ENCODE data around the gene DTNA.

The DTNA gene

DNA sequence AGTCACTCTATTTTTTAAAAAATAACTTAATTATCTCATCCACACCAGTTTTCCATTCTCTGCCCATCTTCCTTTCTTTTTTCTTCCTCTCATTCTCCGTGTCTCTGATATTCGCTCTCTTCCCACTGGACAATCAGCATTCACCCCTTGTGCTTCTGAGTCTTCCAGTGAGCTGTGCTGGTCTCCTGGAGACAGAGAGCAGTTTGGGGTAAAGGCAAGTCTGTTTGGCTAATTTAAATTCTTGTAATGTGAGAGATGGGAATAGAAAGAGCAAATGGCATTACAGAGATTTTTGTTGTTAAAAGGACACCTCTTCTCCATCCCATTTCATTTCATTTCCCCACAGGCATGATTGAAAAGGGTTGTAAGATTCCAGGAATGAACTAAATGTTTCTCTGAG lies 107.5 kb downstream of the DTNA start:
- H3K27me3 ChIP-seq (replicated peaks; ENCODE audit: control insufficient read depth, insufficient read depth, low read length, poor library complexity, severe bottlenecking), result no peaks in the 10 kb centered on the region
- H3K4me1 ChIP-seq (ENCODE audit: control insufficient read depth, insufficient read depth, low read length, poor library complexity, severe bottlenecking), result no peaks in the 10 kb centered on the region
- H3K4me3 ChIP-seq (ENCODE audit: insufficient read depth, low read depth, low read length, poor library complexity, severe bottlenecking), result no peak overlapping the region
- no peak overlapping the region for H3K27ac ChIP-seq (ENCODE audit: insufficient read depth, low read length, poor library complexity, severe bottlenecking)
- no peak for DNase-seq
- H3K9me3 ChIP-seq (ENCODE audit: control insufficient read depth, low read length), result no peaks in the 10 kb centered on the region
- no peaks in the 10 kb centered on the region for H3K36me3 ChIP-seq (ENCODE audit: control insufficient read depth, insufficient read depth, low read length)

GRCh38 chr18:34818064-34818463 lies 108.0 kb downstream of the DTNA start:
- Histone ChIP-seq H3K4me3 (ENCODE audit: insufficient read depth, low read depth, low read length, poor library complexity, severe bottlenecking) (no peak overlapping the region), H3K36me3 (ENCODE audit: control insufficient read depth, insufficient read depth, low read length) (no peaks in the 10 kb centered on the region), H3K27ac (ENCODE audit: insufficient read depth, low read length, poor library complexity, severe bottlenecking) (no peak overlapping the region), H3K27me3 (replicated peaks; ENCODE audit: control insufficient read depth, insufficient read depth, low read length, poor library complexity, severe bottlenecking) (no peaks in the 10 kb centered on the region), H3K4me1 (ENCODE audit: control insufficient read depth, insufficient read depth, low read length, poor library complexity, severe bottlenecking) (no peaks in the 10 kb centered on the region), H3K9me3 (ENCODE audit: control insufficient read depth, low read length) (no peaks in the 10 kb centered on the region)
- no peak for DNase-seq

DNA sequence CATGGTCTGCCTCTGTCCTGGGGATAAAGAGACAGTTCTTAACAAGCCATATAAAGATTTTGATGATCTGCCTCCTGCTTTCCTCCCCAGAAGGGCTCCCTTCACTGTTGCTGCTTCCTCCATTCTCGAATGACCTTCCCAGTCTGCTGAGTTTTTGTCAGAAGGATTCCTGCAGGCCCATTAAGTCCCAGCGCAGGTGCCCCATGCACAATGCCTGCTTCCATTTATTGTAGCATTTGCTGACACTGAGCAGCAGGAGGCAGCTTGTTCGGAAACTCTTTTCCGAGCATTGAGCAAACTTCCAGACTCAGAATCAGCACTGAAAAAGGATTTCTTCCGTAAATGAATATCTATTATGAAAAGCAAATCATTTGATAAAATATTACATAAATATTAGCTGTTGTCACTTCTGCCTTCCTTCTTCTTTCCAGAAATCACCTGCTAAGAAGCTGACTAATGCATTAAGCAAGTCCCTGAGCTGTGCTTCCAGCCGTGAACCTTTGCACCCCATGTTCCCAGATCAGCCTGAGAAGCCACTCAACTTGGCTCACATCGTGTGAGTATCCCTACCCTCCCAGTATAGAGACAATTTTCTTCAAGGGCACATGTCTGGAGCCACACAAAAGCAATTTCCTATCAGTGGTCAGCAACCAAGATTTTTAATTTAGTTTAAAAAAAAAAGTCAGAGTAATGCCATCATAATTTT lies 110.4 kb downstream of the DTNA start:
- no peak for DNase-seq
- no peaks in the 10 kb centered on the region for H3K27me3 ChIP-seq (replicated peaks; ENCODE audit: control insufficient read depth, insufficient read depth, low read length, poor library complexity, severe bottlenecking)
- no peaks in the 10 kb centered on the region for H3K9me3 ChIP-seq (ENCODE audit: control insufficient read depth, low read length)
- no peak overlapping the region for H3K27ac ChIP-seq (ENCODE audit: insufficient read depth, low read length, poor library complexity, severe bottlenecking)
- H3K4me3 ChIP-seq (ENCODE audit: insufficient read depth, low read depth, low read length, poor library complexity, severe bottlenecking), result no peak overlapping the region
- no peaks in the 10 kb centered on the region for H3K36me3 ChIP-seq (ENCODE audit: control insufficient read depth, insufficient read depth, low read length)
- no peaks in the 10 kb centered on the region for H3K4me1 ChIP-seq (ENCODE audit: control insufficient read depth, insufficient read depth, low read length, poor library complexity, severe bottlenecking)

DNA sequence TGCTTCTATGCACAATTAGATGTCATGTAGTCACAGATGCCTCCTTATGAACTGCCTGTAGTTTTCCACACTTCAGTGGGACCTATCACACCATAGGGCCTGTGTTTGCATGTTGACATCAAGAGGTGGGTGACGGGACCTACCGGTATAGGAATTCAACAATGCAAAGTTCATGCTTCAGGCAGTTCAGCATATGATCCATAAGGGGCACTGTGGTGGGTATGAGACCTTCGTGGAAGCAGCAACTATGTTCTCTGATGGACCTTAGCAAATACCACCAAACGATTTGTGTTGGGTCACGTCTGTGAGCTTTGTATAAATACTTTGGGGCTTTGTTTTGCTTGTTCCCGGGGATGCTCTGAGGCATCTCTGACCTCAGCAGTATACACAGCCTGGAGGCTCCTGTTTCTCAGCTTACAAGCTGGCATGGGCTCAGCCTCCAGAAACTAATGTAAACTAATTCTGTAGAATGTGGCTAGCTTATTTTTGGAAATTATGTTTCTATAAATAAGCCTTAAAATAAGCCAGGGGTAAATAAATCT lies 111.6 kb downstream of the DTNA start:
- Histone ChIP-seq H3K4me3 (ENCODE audit: insufficient read depth, low read depth, low read length, poor library complexity, severe bottlenecking) (no peak overlapping the region), H3K27ac (ENCODE audit: insufficient read depth, low read length, poor library complexity, severe bottlenecking) (no peak overlapping the region), H3K9me3 (ENCODE audit: control insufficient read depth, low read length) (no peaks in the 10 kb centered on the region), H3K27me3 (replicated peaks; ENCODE audit: control insufficient read depth, insufficient read depth, low read length, poor library complexity, severe bottlenecking) (no peaks in the 10 kb centered on the region), H3K4me1 (ENCODE audit: control insufficient read depth, insufficient read depth, low read length, poor library complexity, severe bottlenecking) (no peaks in the 10 kb centered on the region), H3K36me3 (ENCODE audit: control insufficient read depth, insufficient read depth, low read length) (no peaks in the 10 kb centered on the region)
- no peak for DNase-seq

- Histone ChIP-seq H3K27ac (ENCODE audit: insufficient read depth, low read length, poor library complexity, severe bottlenecking) (no peak overlapping the region), H3K4me3 (ENCODE audit: insufficient read depth, low read depth, low read length, poor library complexity, severe bottlenecking) (no peak overlapping the region), H3K36me3 (ENCODE audit: control insufficient read depth, insufficient read depth, low read length) (no peaks in the 10 kb centered on the region), H3K27me3 (replicated peaks; ENCODE audit: control insufficient read depth, insufficient read depth, low read length, poor library complexity, severe bottlenecking) (no peaks in the 10 kb centered on the region), H3K4me1 (ENCODE audit: control insufficient read depth, insufficient read depth, low read length, poor library complexity, severe bottlenecking) (no peaks in the 10 kb centered on the region), H3K9me3 (ENCODE audit: control insufficient read depth, low read length) (no peaks in the 10 kb centered on the region)
- no peak for DNase-seq
These were observed 118.0 kb downstream of the DTNA start for GRCh38 chr18:34828093-34828492.

GRCh38 chr18:34834897-34835296 lies 124.8 kb downstream of the DTNA start:
- no peaks in the 10 kb centered on the region for H3K4me1 ChIP-seq (ENCODE audit: control insufficient read depth, insufficient read depth, low read length, poor library complexity, severe bottlenecking)
- H3K9me3 ChIP-seq (ENCODE audit: control insufficient read depth, low read length), result no peaks in the 10 kb centered on the region
- no peak overlapping the region for H3K4me3 ChIP-seq (ENCODE audit: insufficient read depth, low read depth, low read length, poor library complexity, severe bottlenecking)
- H3K36me3 ChIP-seq (ENCODE audit: control insufficient read depth, insufficient read depth, low read length), result no peaks in the 10 kb centered on the region
- H3K27me3 ChIP-seq (replicated peaks; ENCODE audit: control insufficient read depth, insufficient read depth, low read length, poor library complexity, severe bottlenecking), result no peaks in the 10 kb centered on the region
- no peak for DNase-seq
- H3K27ac ChIP-seq (ENCODE audit: insufficient read depth, low read length, poor library complexity, severe bottlenecking), result no peak overlapping the region

GRCh38 chr18:34835466-34835865 lies 125.4 kb downstream of the DTNA start:
- Histone ChIP-seq H3K9me3 (ENCODE audit: control insufficient read depth, low read length) (no peaks in the 10 kb centered on the region), H3K27me3 (replicated peaks; ENCODE audit: control insufficient read depth, insufficient read depth, low read length, poor library complexity, severe bottlenecking) (no peaks in the 10 kb centered on the region), H3K27ac (ENCODE audit: insufficient read depth, low read length, poor library complexity, severe bottlenecking) (no peak overlapping the region), H3K36me3 (ENCODE audit: control insufficient read depth, insufficient read depth, low read length) (no peaks in the 10 kb centered on the region), H3K4me1 (ENCODE audit: control insufficient read depth, insufficient read depth, low read length, poor library complexity, severe bottlenecking) (no peaks in the 10 kb centered on the region), H3K4me3 (ENCODE audit: insufficient read depth, low read depth, low read length, poor library complexity, severe bottlenecking) (no peak overlapping the region)
- DNase-seq, result no peak

DNA sequence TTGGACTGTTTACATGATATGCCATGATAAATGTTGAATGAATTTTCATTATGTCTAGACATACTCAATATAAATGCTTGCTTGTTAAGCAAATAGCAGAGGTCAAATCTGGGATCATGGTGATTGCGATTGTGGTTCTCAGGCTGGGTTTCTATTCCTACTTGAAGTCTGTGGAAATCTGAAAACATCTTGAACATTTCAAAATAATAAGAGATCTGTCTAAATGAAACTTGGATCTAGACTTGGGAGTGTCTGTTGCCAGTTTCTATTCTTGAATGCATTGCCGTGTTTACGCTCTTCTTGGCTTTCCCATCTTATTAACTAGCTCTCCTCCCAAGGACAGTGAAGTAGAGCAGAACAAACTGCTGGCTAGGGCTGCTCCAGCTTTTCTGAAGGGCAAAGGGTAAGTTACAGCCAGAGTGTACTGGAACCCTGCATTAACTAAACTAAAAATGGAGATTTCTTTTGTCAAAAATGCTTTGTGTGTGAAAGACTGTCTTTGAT lies 127.7 kb downstream of the DTNA start:
- Histone ChIP-seq H3K27ac (ENCODE audit: insufficient read depth, low read length, poor library complexity, severe bottlenecking) (no peak overlapping the region), H3K27me3 (replicated peaks; ENCODE audit: control insufficient read depth, insufficient read depth, low read length, poor library complexity, severe bottlenecking) (no peaks in the 10 kb centered on the region)
- DNase-seq, result no peak

DNA sequence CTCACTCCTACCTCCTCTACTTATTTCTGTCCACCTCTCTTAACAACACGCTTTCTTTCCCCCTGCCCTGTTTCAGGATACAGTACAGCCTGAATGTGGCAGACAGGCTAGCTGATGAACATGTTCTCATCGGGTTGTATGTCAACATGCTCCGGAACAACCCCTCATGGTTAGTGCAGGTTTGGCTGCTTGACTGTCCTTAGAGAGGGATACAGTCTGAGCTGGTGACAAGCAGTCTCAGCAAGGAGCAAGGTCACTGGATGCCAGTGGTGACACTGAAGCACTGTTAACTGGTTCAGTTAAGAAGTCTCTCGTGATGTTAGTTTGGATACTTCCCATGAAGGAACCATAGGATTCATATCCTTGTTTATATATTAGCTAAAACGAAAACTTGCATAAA lies 128.6 kb downstream of the DTNA start:
- H3K4me1 ChIP-seq (ENCODE audit: control insufficient read depth, insufficient read depth, low read length, poor library complexity, severe bottlenecking), result no peaks in the 10 kb centered on the region
- DNase-seq, result no peak
- H3K27me3 ChIP-seq (replicated peaks; ENCODE audit: control insufficient read depth, insufficient read depth, low read length, poor library complexity, severe bottlenecking), result no peaks in the 10 kb centered on the region
- H3K36me3 ChIP-seq (ENCODE audit: control insufficient read depth, insufficient read depth, low read length), result no peaks in the 10 kb centered on the region
- no peaks in the 10 kb centered on the region for H3K9me3 ChIP-seq (ENCODE audit: control insufficient read depth, low read length)
- H3K27ac ChIP-seq (ENCODE audit: insufficient read depth, low read length, poor library complexity, severe bottlenecking), result no peak overlapping the region
- no peak overlapping the region for H3K4me3 ChIP-seq (ENCODE audit: insufficient read depth, low read depth, low read length, poor library complexity, severe bottlenecking)

More for the DNA sequence above, 127.7 kb downstream of the DTNA start:
- Histone ChIP-seq H3K9me3 (ENCODE audit: control insufficient read depth, low read length) (no peaks in the 10 kb centered on the region), H3K4me3 (ENCODE audit: insufficient read depth, low read depth, low read length, poor library complexity, severe bottlenecking) (no peak overlapping the region), H3K4me1 (ENCODE audit: control insufficient read depth, insufficient read depth, low read length, poor library complexity, severe bottlenecking) (no peaks in the 10 kb centered on the region), H3K36me3 (ENCODE audit: control insufficient read depth, insufficient read depth, low read length) (no peaks in the 10 kb centered on the region)

DNA sequence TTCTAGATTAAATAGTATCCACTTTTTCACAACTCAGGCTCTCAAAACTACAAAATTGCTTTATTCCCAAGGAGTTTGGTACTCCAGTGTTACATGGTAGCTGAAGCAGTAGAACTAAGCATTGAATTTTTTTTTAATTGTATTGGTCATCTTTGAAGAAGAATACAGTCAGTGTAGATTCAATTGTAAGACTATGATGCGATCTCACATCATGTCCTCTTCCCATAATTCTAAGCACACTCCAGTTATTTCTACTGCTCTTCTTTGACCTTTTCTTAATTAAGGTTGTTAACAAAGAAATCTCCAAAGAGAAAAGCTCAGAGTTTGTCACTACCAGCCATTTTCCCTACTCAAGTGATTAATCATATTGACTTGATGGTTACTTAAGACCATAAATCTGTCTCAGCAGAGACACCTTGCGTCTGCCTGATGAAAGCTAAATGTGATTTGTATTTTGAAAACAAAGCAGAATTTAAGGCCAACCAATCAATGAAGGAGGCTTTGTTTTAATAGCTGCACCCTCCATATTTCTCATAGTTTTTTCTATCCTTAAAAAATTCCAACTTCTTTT lies 130.2 kb downstream of the DTNA start:
- no peaks in the 10 kb centered on the region for H3K36me3 ChIP-seq (ENCODE audit: control insufficient read depth, insufficient read depth, low read length)
- no peak for DNase-seq
- no peaks in the 10 kb centered on the region for H3K27me3 ChIP-seq (replicated peaks; ENCODE audit: control insufficient read depth, insufficient read depth, low read length, poor library complexity, severe bottlenecking)
- H3K4me3 ChIP-seq (ENCODE audit: insufficient read depth, low read depth, low read length, poor library complexity, severe bottlenecking), result no peak overlapping the region
- H3K27ac ChIP-seq (ENCODE audit: insufficient read depth, low read length, poor library complexity, severe bottlenecking), result no peak overlapping the region
- H3K4me1 ChIP-seq (ENCODE audit: control insufficient read depth, insufficient read depth, low read length, poor library complexity, severe bottlenecking), result no peaks in the 10 kb centered on the region
- H3K9me3 ChIP-seq (ENCODE audit: control insufficient read depth, low read length), result no peaks in the 10 kb centered on the region
